Measurements from ENCODE around the gene DISP2.

The DISP2 gene

GRCh38 chr15:40379374-40379773 lies 21.4 kb downstream of the DISP2 start:
- DNase-seq (ENCODE audit: extremely low read depth, insufficient read length), result no peak
- Histone ChIP-seq H3K36me3 (ENCODE audit: control insufficient read depth, insufficient read depth, low read length) (no peaks in the 10 kb centered on the region), H3K4me3 (replicated peaks; ENCODE audit: low read depth, low read length) (no peak overlapping the region), H3K27me3 (replicated peaks; ENCODE audit: control insufficient read depth, insufficient read depth, low read length) (no peaks in the 10 kb centered on the region)
- TF ChIP-seq, protein P1, sequence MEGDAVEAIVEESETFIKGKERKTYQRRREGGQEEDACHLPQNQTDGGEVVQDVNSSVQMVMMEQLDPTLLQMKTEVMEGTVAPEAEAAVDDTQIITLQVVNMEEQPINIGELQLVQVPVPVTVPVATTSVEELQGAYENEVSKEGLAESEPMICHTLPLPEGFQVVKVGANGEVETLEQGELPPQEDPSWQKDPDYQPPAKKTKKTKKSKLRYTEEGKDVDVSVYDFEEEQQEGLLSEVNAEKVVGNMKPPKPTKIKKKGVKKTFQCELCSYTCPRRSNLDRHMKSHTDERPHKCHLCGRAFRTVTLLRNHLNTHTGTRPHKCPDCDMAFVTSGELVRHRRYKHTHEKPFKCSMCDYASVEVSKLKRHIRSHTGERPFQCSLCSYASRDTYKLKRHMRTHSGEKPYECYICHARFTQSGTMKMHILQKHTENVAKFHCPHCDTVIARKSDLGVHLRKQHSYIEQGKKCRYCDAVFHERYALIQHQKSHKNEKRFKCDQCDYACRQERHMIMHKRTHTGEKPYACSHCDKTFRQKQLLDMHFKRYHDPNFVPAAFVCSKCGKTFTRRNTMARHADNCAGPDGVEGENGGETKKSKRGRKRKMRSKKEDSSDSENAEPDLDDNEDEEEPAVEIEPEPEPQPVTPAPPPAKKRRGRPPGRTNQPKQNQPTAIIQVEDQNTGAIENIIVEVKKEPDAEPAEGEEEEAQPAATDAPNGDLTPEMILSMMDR (IDR thresholded peaks at IDR 0.05; ENCODE audit: insufficient read depth, low read length, poor library complexity, severe bottlenecking), result no peak

- no peak for DNase-seq (ENCODE audit: extremely low read depth, insufficient read length)
- Histone ChIP-seq H3K4me3 (replicated peaks; ENCODE audit: low read depth, low read length) (no peak overlapping the region), H3K27me3 (replicated peaks; ENCODE audit: control insufficient read depth, insufficient read depth, low read length) (no peaks in the 10 kb centered on the region), H3K36me3 (ENCODE audit: control insufficient read depth, insufficient read depth, low read length) (no peaks in the 10 kb centered on the region)
- TF ChIP-seq, protein P1 (IDR thresholded peaks at IDR 0.05; ENCODE audit: insufficient read depth, low read length, poor library complexity, severe bottlenecking), result no peak
Observed at GRCh38 chr15:40379853-40380252, 21.8 kb downstream of the DISP2 start.

- Histone ChIP-seq H3K4me3 (replicated peaks; ENCODE audit: low read depth, low read length) (no peak overlapping the region), H3K27me3 (replicated peaks; ENCODE audit: control insufficient read depth, insufficient read depth, low read length) (no peaks in the 10 kb centered on the region), H3K36me3 (ENCODE audit: control insufficient read depth, insufficient read depth, low read length) (no peaks in the 10 kb centered on the region; the same call in 1 of the 2 replicates)
- TF ChIP-seq, protein P1 (IDR thresholded peaks at IDR 0.05; ENCODE audit: insufficient read depth, low read length, poor library complexity, severe bottlenecking), result no peak
- no peak for DNase-seq (ENCODE audit: extremely low read depth, insufficient read length)
Observed at GRCh38 chr15:40380636-40381035, 22.6 kb downstream of the DISP2 start.

- Histone ChIP-seq H3K36me3 (ENCODE audit: control insufficient read depth, insufficient read depth, low read length) (peaks cover 7% of the 10 kb centered on the region), H3K27me3 (replicated peaks; ENCODE audit: control insufficient read depth, insufficient read depth, low read length) (no peaks in the 10 kb centered on the region), H3K4me3 (replicated peaks; ENCODE audit: low read depth, low read length) (no peak overlapping the region)
- TF ChIP-seq, protein P1 (IDR thresholded peaks at IDR 0.05; ENCODE audit: insufficient read depth, low read length, poor library complexity, severe bottlenecking), result no peak
- DNase-seq (ENCODE audit: extremely low read depth, insufficient read length), result no peak
Observed at GRCh38 chr15:40381818-40382529, 24.0 kb downstream of the DISP2 start.

DNA sequence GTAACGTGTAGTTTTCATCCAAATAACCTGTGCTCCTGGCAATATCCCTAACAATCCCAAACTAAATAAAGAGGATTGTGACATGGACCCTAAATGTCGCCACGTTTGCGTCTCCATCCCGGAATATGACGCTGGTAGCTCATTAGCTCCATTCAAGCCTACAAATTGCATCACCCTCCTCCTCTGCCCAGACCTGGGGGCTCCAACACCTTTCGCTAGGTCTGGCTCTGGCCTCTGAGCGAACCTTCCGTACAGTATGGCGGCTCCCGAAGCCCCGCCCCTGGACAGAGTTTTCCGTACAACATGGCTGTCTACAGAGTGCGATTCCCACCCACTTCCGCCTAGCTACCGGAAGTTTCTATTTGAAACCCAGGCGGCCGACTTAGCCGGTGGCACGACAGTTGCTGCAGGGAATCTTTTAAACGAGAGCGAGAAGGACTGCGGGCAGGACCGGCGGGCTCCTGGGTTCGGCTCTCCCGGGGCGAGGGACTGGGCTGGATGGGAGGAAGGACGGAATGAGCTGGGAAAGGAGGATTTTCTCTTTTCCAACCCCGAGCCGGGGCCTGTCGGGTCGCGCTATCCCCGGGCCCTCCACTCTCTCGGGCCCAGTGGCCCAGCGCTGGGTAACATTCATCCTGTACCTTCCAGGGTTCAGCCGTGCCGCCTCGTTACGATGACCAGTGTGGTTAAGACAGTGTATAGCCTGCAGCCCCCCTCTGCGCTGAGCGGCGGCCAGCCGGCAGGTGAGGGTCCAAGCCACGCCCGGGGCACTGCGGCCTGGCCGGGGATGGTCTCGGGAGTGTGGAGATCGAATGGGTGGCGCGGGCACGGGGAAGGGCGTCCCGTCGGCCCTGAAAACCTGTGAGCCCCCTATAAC lies 24.8 kb downstream of the DISP2 start, which contains the start of gene KNSTRN:
KNSTRN (plus strand) TSS at position 142 of the 877 bp plus-strand sequence; CDS start at position 257, 115 bp downstream.
- H3K27me3 ChIP-seq (replicated peaks; ENCODE audit: control insufficient read depth, insufficient read depth, low read length), result no peaks in the 10 kb centered on the region
- H3K36me3 ChIP-seq (ENCODE audit: control insufficient read depth, insufficient read depth, low read length), result peaks cover 11% of the 10 kb centered on the region
- H3K4me3 ChIP-seq (replicated peaks; ENCODE audit: low read depth, low read length), result peak within 1 kb of the TSS; percentile 79
- DNase-seq (ENCODE audit: extremely low read depth, insufficient read length), result peak; percentile 80
- TF ChIP-seq, protein P1 (IDR thresholded peaks at IDR 0.05; ENCODE audit: insufficient read depth, low read length, poor library complexity, severe bottlenecking), result no peak

All from GM06990 (cell line).